HepG2 (cell line): ENCODE results near the gene ELF2. TPM values are rescaled to one million over a fixed set of nuclear protein-coding genes. Genes with fewer than 3 reads are reported as not detected.
"Not testable (repeated sequence)": the region's sequence is repeated elsewhere in the genome, so short reads cannot be mapped to it uniquely, and the experiment has no call there.

Source experiments
- ATAC-seq: fragments of 200-7000 bp; cut with Tn5 transposase; 3 replicates; pipeline ENCODE4 v1.9.1; 2020; ENCODE audit warnings: mild to moderate bottlenecking, moderate library complexity
- BruUV-seq: library from RNA; stranded (reverse); fragments of 400-500 nt; replicated peaks from 2 replicates; lab custom pipeline; 2021; lab: Mats Ljungman, UMichigan
- CTCF ChIA-PET: fragments of 300-600 bp; formaldehyde crosslinking; extraction: SDS; loops from one replicate; lab custom pipeline; 2021; ENCODE audit warnings: low total read pairs, inconsistent platforms, low intra/inter-chr PET ratio; lab: Yijun Ruan, JAX
- POLR2A ChIA-PET: fragments of 350-600 bp; sonication (Branson Sonifier 250); formaldehyde crosslinking; loops from one replicate; lab custom pipeline; 2020; ENCODE audit warnings: antibody characterized with exemption, inconsistent platforms; lab: Yijun Ruan, JAX
- DNase-seq: peaks from one replicate; pipeline ENCODE4 v3.0.0-alpha.2; 2015; ENCODE audit warnings: low spot score
- FAIRE-seq: peaks from 3 replicates; lab custom pipeline; 2011; peaks lifted over from hg19 to GRCh38; lab: Jason Lieb, UNC
- H2AFZ ChIP-seq: one replicate; pipeline ENCODE4 v1.6.1; 2011; ENCODE audit warnings: low read length, inconsistent platforms
- H3K27ac ChIP-seq: fragments of 300-600 bp; 3 replicates; pipeline ENCODE4 v1.8.0; 2011; ENCODE audit warnings: mixed run types, mild to moderate bottlenecking, mixed read lengths, low read length, inconsistent platforms; ENCODE audit not compliant: insufficient read depth; ENCODE audit errors: extremely low read length
- H3K27me3 ChIP-seq, 2 experiments: fragments of 200-600 bp in 1 of 2; 2 replicates in 1 of 2; 3 replicates in 1 of 2; pipeline versions ENCODE4 v1.6.0 to v1.8.0; 2011; ENCODE audit warnings: low read length in 2 of 2, mild to moderate bottlenecking in 2 of 2, moderate library complexity in 2 of 2, inconsistent platforms in 1 of 2; ENCODE audit not compliant: insufficient read depth in 2 of 2, control insufficient read depth in 1 of 2
- H3K36me3 ChIP-seq, 2 experiments: fragments of 200-600 bp in 1 of 2; replicated peaks in 1 of 2; 2 replicates in 1 of 2; 3 replicates in 1 of 2; pipeline versions ENCODE4 v1.5.1 to v1.8.0; 2011; ENCODE audit warnings: low read length in 2 of 2, inconsistent platforms in 1 of 2; ENCODE audit not compliant: insufficient read depth in 2 of 2, control insufficient read depth in 1 of 2
- H3K4me1 ChIP-seq: 2 replicates; pipeline ENCODE4 v1.5.1; 2012; ENCODE audit warnings: low read length, inconsistent platforms; ENCODE audit not compliant: insufficient read depth
- H3K4me2 ChIP-seq: 2 replicates; pipeline ENCODE4 v1.6.0; 2011; ENCODE audit warnings: low read depth, low read length, inconsistent platforms
- H3K4me3 ChIP-seq, 3 experiments: fragments of 200-600 bp in 1 of 3; sonication (generic), shearing (Covaris generic) in 1 of 3; replicated peaks in 1 of 3; 2 replicates each; pipeline ENCODE4 v1.5.1; 2011 to 2016; ENCODE audit warnings: low read length in 3 of 3, inconsistent platforms in 2 of 3, low read depth in 2 of 3, mild to moderate bottlenecking in 2 of 3, control low read depth in 1 of 3, mixed read lengths in 1 of 3; ENCODE audit not compliant: insufficient read depth in 1 of 3
- H3K79me2 ChIP-seq: one replicate; pipeline ENCODE4 v1.6.1; 2011; ENCODE audit warnings: low read length, inconsistent platforms; ENCODE audit not compliant: insufficient read depth
- H3K9ac ChIP-seq: 2 replicates; pipeline ENCODE4 v1.6.0; 2011; ENCODE audit warnings: mild to moderate bottlenecking, low read depth, low read length, inconsistent platforms; ENCODE audit not compliant: insufficient read depth
- H3K9me3 ChIP-seq: 2 replicates; pipeline ENCODE4 v1.5.1; 2012; ENCODE audit warnings: mild to moderate bottlenecking, low read length
- H4K20me1 ChIP-seq: 2 replicates; pipeline ENCODE4 v1.6.0; 2011; ENCODE audit warnings: inconsistent platforms, mild to moderate bottlenecking, low read length, moderate library complexity; ENCODE audit not compliant: insufficient read depth
- IRF9 ChIP-seq: sonication (generic); formaldehyde crosslinking; IDR thresholded peaks from 2 replicates; pipeline ENCODE4 v1.8.0; 2022; ENCODE audit warnings: missing genetic modification reagents, mild to moderate bottlenecking, borderline replicate concordance
- SNRNP70 ChIP-seq: fragments of 200-400 bp; formaldehyde crosslinking; IDR thresholded peaks from 2 replicates; pipeline ENCODE4 v1.6.1; 2017; ENCODE audit warnings: mild to moderate bottlenecking, low read depth, low read length, moderate library complexity
- TBX3 ChIP-seq: fragments of 450-650 bp; IDR thresholded peaks from 2 replicates; pipeline ENCODE4 v1.6.1; 2017; ENCODE audit warnings: antibody characterized with exemption, mild to moderate bottlenecking, inconsistent platforms, borderline replicate concordance
- ZBED4 ChIP-seq: sonication (generic); formaldehyde crosslinking; IDR thresholded peaks from 2 replicates; pipeline ENCODE4 v1.4.0; 2020; ENCODE audit warnings: missing genetic modification reagents, borderline replicate concordance
- ZBTB33 ChIP-seq: sonication (generic); formaldehyde crosslinking; IDR thresholded peaks from 2 replicates; pipeline ENCODE4 v1.4.0; 2020; ENCODE audit warnings: missing genetic modification reagents
- ZNF710 ChIP-seq: sonication (generic); formaldehyde crosslinking; IDR thresholded peaks from 2 replicates; pipeline ENCODE4 v1.5.0; 2020; ENCODE audit warnings: mild to moderate bottlenecking, missing genetic modification reagents, borderline replicate concordance
- WGBS: methylation state at CpG from one replicate; pipeline ENCODE4 v1.1.6; 2017; ENCODE audit warnings: low lambda C conversion rate; 5-methylcytosine and 5-hydroxymethylcytosine counted together
- in situ Hi-C: cut with HindIII; loops from 2 replicates; pipeline ENCODE4 v1.10.0; 2017; ENCODE audit warnings: low pct_unique_long_range_greater_than_20kb; ENCODE audit not compliant: extremely low pct_ligation_motif_present
- intact Hi-C: fragments of 100-400 bp; cut with micrococcal nuclease; formaldehyde crosslinking; loops from one replicate; pipeline ENCODE4 v1.10.0; 2022; ENCODE audit not compliant: unreplicated experiment
- polyA plus RNA-seq, 8 experiments: library from polyadenylated mRNA; depleted of rRNA in 3 of 8; stranded (reverse) in 7 of 8; unstranded in 1 of 8; fragments of >200 nt; fragmentation: Illumina TruSeq in 4 of 8; extraction: Trizol in 4 of 8; gene quantifications; 2 replicates each; pipeline versions ENCODE4 v1.2.1 to v1.2.3, GENCODE V29; 2011 to 2016; ENCODE audit warnings: low read depth in 4 of 8, missing spikeins in 1 of 8, mixed read lengths in 1 of 8; ENCODE audit not compliant: insufficient read depth in 1 of 8
- total RNA-seq, 5 experiments: library from RNA; depleted of rRNA; stranded (reverse); fragments of >200 nt; fragmentation: Illumina TruSeq; extraction: Trizol; gene quantifications; 2 replicates each; pipeline ENCODE4 v1.2.3, GENCODE V29; 2016; ENCODE audit warnings: low read depth in 1 of 5

Gene ELF2
- total and polyA plus RNA-seq, 2 of the 13 experiments (the other 11 are each of a cell fraction or from before 2014, with no cell fraction given), result 28.6 to 35.4 TPM

GRCh38 chr4:139164731-139165130 is 12.3 kb downstream of the ELF2 start (continued):
- TF ChIP-seq ZBTB33 (CRISPR knock-in tag) (no peak), ZBED4 (no peak), SNRNP70 (no peak)
- TF ChIP-seq, all 625 proteins: peak for 0

GRCh38 chr4:139163806-139164206 is 13.2 kb downstream of the ELF2 start:
- no peak for TF ChIP-seq IRF9 (CRISPR knock-in tag)
- 0 out of 2 replicates have a peak, but pooled peaks have one; percentile 16 for TF ChIP-seq ZNF710 (CRISPR knock-in tag)
- no peak for TF ChIP-seq TBX3
- H3K27ac ChIP-seq, result no peak overlapping the region
- no peak overlapping the region for H2AFZ ChIP-seq
- WGBS, result 100% methylated on average over 2 of the region's 2 CpGs
- intact Hi-C loops (no loop called here), in situ Hi-C loops (loop anchor here (10.0 kb wide), 1 partner anchor 59 kb away; no protein-coding TSS in a partner anchor)
- peaks cover 16% of the 10 kb centered on the region for H4K20me1 ChIP-seq
- no peaks in the 10 kb centered on the region for H3K9me3 ChIP-seq
- no peak for FAIRE-seq
- H3K27me3 ChIP-seq, result no peaks in the 10 kb centered on the region
- H3K4me2 ChIP-seq, result no peak overlapping the region
- ChIA-PET CTCF (no interaction called here), POLR2A (no interaction called here)
- peaks cover 18% of the 10 kb centered on the region for H3K4me1 ChIP-seq
- ATAC-seq, result no peak
- no peaks in the 10 kb centered on the region; a peak in 1 of 5 replicates for H3K36me3 ChIP-seq
- no peak overlapping the region for H3K4me3 ChIP-seq
- DNase-seq, result no peak
- no TSS peak for BruUV-seq
- no peak overlapping the region for H3K9ac ChIP-seq
- peaks cover 41% of the 10 kb centered on the region for H3K79me2 ChIP-seq

- H3K4me2 ChIP-seq, POLR2A ChIA-PET, H3K27ac ChIP-seq, H3K27me3 ChIP-seq, BruUV-seq, DNase-seq, ATAC-seq, CTCF ChIA-PET, H3K36me3 ChIP-seq, H2AFZ ChIP-seq, in situ Hi-C loops, H3K4me3 ChIP-seq, FAIRE-seq, intact Hi-C loops, H3K9ac ChIP-seq, H3K9me3 ChIP-seq: not testable (repeated sequence)
- Histone ChIP-seq H4K20me1 (peaks cover 12% of the 10 kb centered on the region; the same call in 1 of the 2 replicates), H3K79me2 (peaks cover 27% of the 10 kb centered on the region), H3K4me1 (peaks cover 24% of the 10 kb centered on the region)
- WGBS, result 95% methylated on average over 9 of the region's 9 CpGs
Measured at GRCh38 chr4:139157977-139158376, 19.0 kb downstream of the ELF2 start.
